HepG2 (cell line): ENCODE measurements around the gene DYRK1B. TPM values are rescaled to one million over a fixed set of nuclear protein-coding genes. Genes with fewer than 3 reads are reported as not detected.

ENCODE experiments used
- ATAC-seq: fragments of 200-7000 bp; cut with Tn5 transposase; 3 replicates; pipeline ENCODE4 v1.9.1; 2020; ENCODE audit warnings: mild to moderate bottlenecking, moderate library complexity
- BruUV-seq: library from RNA; stranded (reverse); fragments of 400-500 nt; replicated peaks from 2 replicates; lab custom pipeline; 2021; lab: Mats Ljungman, UMichigan
- CTCF ChIA-PET: fragments of 300-600 bp; formaldehyde crosslinking; extraction: SDS; loops from one replicate; lab custom pipeline; 2021; ENCODE audit warnings: low total read pairs, inconsistent platforms, low intra/inter-chr PET ratio; lab: Yijun Ruan, JAX
- POLR2A ChIA-PET: fragments of 350-600 bp; sonication (Branson Sonifier 250); formaldehyde crosslinking; loops from one replicate; lab custom pipeline; 2020; ENCODE audit warnings: antibody characterized with exemption, inconsistent platforms; lab: Yijun Ruan, JAX
- DNase-seq: peaks from one replicate; pipeline ENCODE4 v3.0.0-alpha.2; 2015; ENCODE audit warnings: low spot score
- FAIRE-seq: peaks from 3 replicates; lab custom pipeline; 2011; peaks lifted over from hg19 to GRCh38; lab: Jason Lieb, UNC
- H2AFZ ChIP-seq: one replicate; pipeline ENCODE4 v1.6.1; 2011; ENCODE audit warnings: low read length, inconsistent platforms
- H3K27ac ChIP-seq: fragments of 300-600 bp; 3 replicates; pipeline ENCODE4 v1.8.0; 2011; ENCODE audit warnings: mixed run types, mild to moderate bottlenecking, mixed read lengths, low read length, inconsistent platforms; ENCODE audit not compliant: insufficient read depth; ENCODE audit errors: extremely low read length
- H3K27me3 ChIP-seq, 2 experiments: fragments of 200-600 bp in 1 of 2; 2 replicates in 1 of 2; 3 replicates in 1 of 2; pipeline versions ENCODE4 v1.6.0 to v1.8.0; 2011; ENCODE audit warnings: low read length in 2 of 2, mild to moderate bottlenecking in 2 of 2, moderate library complexity in 2 of 2, inconsistent platforms in 1 of 2; ENCODE audit not compliant: insufficient read depth in 2 of 2, control insufficient read depth in 1 of 2
- H3K36me3 ChIP-seq, 2 experiments: fragments of 200-600 bp in 1 of 2; replicated peaks in 1 of 2; 2 replicates in 1 of 2; 3 replicates in 1 of 2; pipeline versions ENCODE4 v1.5.1 to v1.8.0; 2011; ENCODE audit warnings: low read length in 2 of 2, inconsistent platforms in 1 of 2; ENCODE audit not compliant: insufficient read depth in 2 of 2, control insufficient read depth in 1 of 2
- H3K4me1 ChIP-seq: 2 replicates; pipeline ENCODE4 v1.5.1; 2012; ENCODE audit warnings: low read length, inconsistent platforms; ENCODE audit not compliant: insufficient read depth
- H3K4me2 ChIP-seq: 2 replicates; pipeline ENCODE4 v1.6.0; 2011; ENCODE audit warnings: low read depth, low read length, inconsistent platforms
- H3K4me3 ChIP-seq, 3 experiments: fragments of 200-600 bp in 1 of 3; sonication (generic), shearing (Covaris generic) in 1 of 3; replicated peaks in 1 of 3; 2 replicates each; pipeline ENCODE4 v1.5.1; 2011 to 2016; ENCODE audit warnings: low read length in 3 of 3, inconsistent platforms in 2 of 3, low read depth in 2 of 3, mild to moderate bottlenecking in 2 of 3, control low read depth in 1 of 3, mixed read lengths in 1 of 3; ENCODE audit not compliant: insufficient read depth in 1 of 3
- H3K79me2 ChIP-seq: one replicate; pipeline ENCODE4 v1.6.1; 2011; ENCODE audit warnings: low read length, inconsistent platforms; ENCODE audit not compliant: insufficient read depth
- H3K9ac ChIP-seq: 2 replicates; pipeline ENCODE4 v1.6.0; 2011; ENCODE audit warnings: mild to moderate bottlenecking, low read depth, low read length, inconsistent platforms; ENCODE audit not compliant: insufficient read depth
- H3K9me3 ChIP-seq: 2 replicates; pipeline ENCODE4 v1.5.1; 2012; ENCODE audit warnings: mild to moderate bottlenecking, low read length
- H4K20me1 ChIP-seq: 2 replicates; pipeline ENCODE4 v1.6.0; 2011; ENCODE audit warnings: inconsistent platforms, mild to moderate bottlenecking, low read length, moderate library complexity; ENCODE audit not compliant: insufficient read depth
- ATF7 ChIP-seq, 2 experiments: fragments of 450-650 bp in 1 of 2; sonication (generic) in 1 of 2; formaldehyde crosslinking in 1 of 2; IDR thresholded peaks; 2 replicates each; pipeline versions ENCODE4 v1.4.0 to v1.6.1; 2016 to 2020; ENCODE audit warnings: antibody characterized with exemption in 1 of 2, mild to moderate bottlenecking in 1 of 2, missing genetic modification reagents in 1 of 2
- CBFB ChIP-seq: sonication (generic); formaldehyde crosslinking; IDR thresholded peaks from 2 replicates; pipeline ENCODE4 v1.4.0; 2020; ENCODE audit warnings: missing genetic modification reagents
- HOXA7 ChIP-seq: sonication (generic); formaldehyde crosslinking; IDR thresholded peaks from 2 replicates; pipeline ENCODE4 v1.8.1; 2022; ENCODE audit warnings: mild to moderate bottlenecking, missing genetic modification reagents, moderate library complexity
- XRCC5 ChIP-seq: fragments of 200-400 bp; formaldehyde crosslinking; optimal IDR thresholded peaks from 2 replicates; pipeline ENCODE3; 2017; ENCODE audit warnings: mild to moderate bottlenecking, low read length
- ZBTB37 ChIP-seq: sonication (generic); formaldehyde crosslinking; IDR thresholded peaks from 2 replicates; pipeline ENCODE4 v1.4.0; 2020; ENCODE audit warnings: mild to moderate bottlenecking, missing genetic modification reagents
- WGBS: methylation state at CpG from one replicate; pipeline ENCODE4 v1.1.6; 2017; ENCODE audit warnings: low lambda C conversion rate; 5-methylcytosine and 5-hydroxymethylcytosine counted together
- in situ Hi-C: cut with HindIII; loops from 2 replicates; pipeline ENCODE4 v1.10.0; 2017; ENCODE audit warnings: low pct_unique_long_range_greater_than_20kb; ENCODE audit not compliant: extremely low pct_ligation_motif_present
- intact Hi-C: fragments of 100-400 bp; cut with micrococcal nuclease; formaldehyde crosslinking; loops from one replicate; pipeline ENCODE4 v1.10.0; 2022; ENCODE audit not compliant: unreplicated experiment
- polyA plus RNA-seq, 8 experiments: library from polyadenylated mRNA; depleted of rRNA in 3 of 8; stranded (reverse) in 7 of 8; unstranded in 1 of 8; fragments of >200 nt; fragmentation: Illumina TruSeq in 4 of 8; extraction: Trizol in 4 of 8; gene quantifications; 2 replicates each; pipeline versions ENCODE4 v1.2.1 to v1.2.3, GENCODE V29; 2011 to 2016; ENCODE audit warnings: low read depth in 4 of 8, missing spikeins in 1 of 8, mixed read lengths in 1 of 8; ENCODE audit not compliant: insufficient read depth in 1 of 8
- total RNA-seq, 5 experiments: library from RNA; depleted of rRNA; stranded (reverse); fragments of >200 nt; fragmentation: Illumina TruSeq; extraction: Trizol; gene quantifications; 2 replicates each; pipeline ENCODE4 v1.2.3, GENCODE V29; 2016; ENCODE audit warnings: low read depth in 1 of 5

The DYRK1B gene
- total and polyA plus RNA-seq, 2 of the 13 experiments (the other 11 are each of a cell fraction or from before 2014, with no cell fraction given), result 0.82 to 1.3 TPM

DNA sequence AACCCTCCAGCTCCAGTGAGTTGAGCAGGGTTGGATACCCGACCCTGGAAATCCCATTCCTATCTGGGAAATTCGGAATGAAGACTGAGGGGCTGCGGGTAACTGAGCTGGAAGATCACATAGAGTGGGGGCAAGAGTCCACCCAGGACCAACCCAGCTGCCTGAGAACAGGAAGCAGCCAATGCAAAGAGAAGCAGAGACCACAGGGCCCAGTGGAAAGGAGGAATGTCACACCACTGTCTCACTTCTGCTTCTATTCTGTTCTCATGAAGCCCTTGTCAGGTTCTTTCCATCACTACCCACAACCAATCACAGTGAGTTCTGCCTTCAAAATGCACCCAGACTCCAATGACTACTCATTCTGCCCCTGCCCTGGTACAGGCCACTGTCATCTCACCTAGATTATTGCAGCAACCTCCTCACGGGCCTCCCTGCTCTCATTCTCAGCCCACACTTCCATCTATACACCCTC, 15.3 kb downstream of the DYRK1B start (continued):
- TF ChIP-seq ZBTB37 (CRISPR knock-in tag), result no peak

- TF ChIP-seq XRCC5, result no peak
- no peak for TF ChIP-seq HOXA7 (CRISPR knock-in tag)
- TF ChIP-seq ATF7 (IDR thresholded peaks at IDR 0.05), result no peak
- TF ChIP-seq ATF7 (CRISPR knock-in tag; IDR thresholded peaks at IDR 0.05), result no peak
- TF ChIP-seq CBFB (CRISPR knock-in tag), result no peak
- no TSS peak for BruUV-seq
- H3K36me3 ChIP-seq, result no peaks in the 10 kb centered on the region
- no peaks in the 10 kb centered on the region; a peak in 1 of 5 replicates for H3K27me3 ChIP-seq
- no peak overlapping the region for H3K4me2 ChIP-seq
- H3K9me3 ChIP-seq, result no peaks in the 10 kb centered on the region
- in situ Hi-C loops (no loop called here), intact Hi-C loops (no loop called here)
- WGBS, result 69% methylated on average over 10 of the region's 12 CpGs
- H3K4me3 ChIP-seq, result no peak overlapping the region
- H4K20me1 ChIP-seq, result no peaks in the 10 kb centered on the region
- no peak overlapping the region for H2AFZ ChIP-seq
- ChIA-PET CTCF (no interaction called here), POLR2A (no interaction called here)
- H3K9ac ChIP-seq, result no peak overlapping the region
- no peak for ATAC-seq
- no peaks in the 10 kb centered on the region for H3K79me2 ChIP-seq
- DNase-seq, result no peak
- no peak for FAIRE-seq
- H3K27ac ChIP-seq, result no peak overlapping the region
- no peaks in the 10 kb centered on the region for H3K4me1 ChIP-seq
Observed at GRCh38 chr19:39817888-39818561, 15.9 kb downstream of the DYRK1B start.
